GM06990 (cell line): Measurements from ENCODE around the gene POFUT1.

Experiments used
- DNase-seq: peaks from one replicate; pipeline ENCODE4 v3.0.0-alpha.2; 2011; ENCODE audit not compliant: insufficient read length; ENCODE audit errors: extremely low read depth
- H3K27me3 ChIP-seq: replicated peaks from 2 replicates; pipeline ENCODE4 v1.6.0; 2011; ENCODE audit warnings: low read length; ENCODE audit not compliant: control insufficient read depth, insufficient read depth
- H3K36me3 ChIP-seq: 2 replicates; pipeline ENCODE4 v1.5.1; 2011; ENCODE audit warnings: low read length; ENCODE audit not compliant: control insufficient read depth, insufficient read depth
- H3K4me3 ChIP-seq: replicated peaks from 2 replicates; pipeline ENCODE4 v1.5.1; 2011; ENCODE audit warnings: low read depth, mild to moderate bottlenecking, control low read depth, low read length
- CTCF ChIP-seq: IDR thresholded peaks from 2 replicates; pipeline ENCODE4 v1.5.1; 2011; ENCODE audit warnings: low read length, control low read depth, mild to moderate bottlenecking, inconsistent platforms; ENCODE audit not compliant: insufficient read depth, poor library complexity, severe bottlenecking

Gene POFUT1

GRCh38 chr20:32236048-32236533 is 28.4 kb downstream of the POFUT1 start:
- TF ChIP-seq CTCF = no peak
- DNase-seq = no peak

GRCh38 chr20:32236819-32237218 is 29.1 kb downstream of the POFUT1 start:
- no peak overlapping the region for H3K4me3 ChIP-seq
- H3K27me3 ChIP-seq = no peaks in the 10 kb centered on the region
- peaks cover 28% of the 10 kb centered on the region for H3K36me3 ChIP-seq
- no peak for TF ChIP-seq CTCF
- no peak for DNase-seq

More at GRCh38 chr20:32236048-32236533, 28.4 kb downstream of the POFUT1 start:
- no peak overlapping the region for H3K4me3 ChIP-seq
- H3K27me3 ChIP-seq = no peaks in the 10 kb centered on the region
- peaks cover 28% of the 10 kb centered on the region for H3K36me3 ChIP-seq

- no peak for DNase-seq
- no peaks in the 10 kb centered on the region for H3K27me3 ChIP-seq
- H3K4me3 ChIP-seq = no peak overlapping the region
- TF ChIP-seq CTCF = no peak
- peaks cover 28% of the 10 kb centered on the region for H3K36me3 ChIP-seq
These were observed 29.7 kb downstream of the POFUT1 start for GRCh38 chr20:32237419-32237818.

GRCh38 chr20:32238483-32239425 is 31.1 kb downstream of the POFUT1 start:
- H3K4me3 ChIP-seq = no peak overlapping the region
- H3K27me3 ChIP-seq = no peaks in the 10 kb centered on the region
- DNase-seq = no peak
- TF ChIP-seq CTCF = no peak
- peaks cover 20% of the 10 kb centered on the region for H3K36me3 ChIP-seq

GRCh38 chr20:32240205-32240604 is 32.5 kb downstream of the POFUT1 start:
- TF ChIP-seq CTCF = peak; percentile 22
- H3K36me3 ChIP-seq = peaks cover 11% of the 10 kb centered on the region
- no peak overlapping the region for H3K4me3 ChIP-seq

More at GRCh38 chr20:32240205-32240604, 32.5 kb downstream of the POFUT1 start:
- H3K27me3 ChIP-seq = no peaks in the 10 kb centered on the region
- no peak for DNase-seq
